K562 (cell line): ENCODE measurements around the gene ZSWIM2. TPM values are rescaled to one million over a fixed set of nuclear protein-coding genes. Genes with fewer than 3 reads are reported as not detected.

Experiments
- ATAC-seq: fragments of 200-7000 bp; cut with Tn5 transposase; 3 replicates; pipeline ENCODE4 v1.9.1; 2020; ENCODE audit warnings: moderate library complexity
- BruUV-seq: library from RNA; stranded (reverse); fragments of 400-500 nt; replicated peaks from 2 replicates; lab custom pipeline; 2021; lab: Mats Ljungman, UMichigan
- CTCF ChIA-PET: fragments of 300-600 bp; formaldehyde crosslinking; extraction: SDS; loops from one replicate; lab custom pipeline; 2021; ENCODE audit warnings: low intra/inter-chr PET ratio; lab: Yijun Ruan, JAX
- POLR2A ChIA-PET: fragments of 300-600, 350-650 bp; sonication (Branson Sonifier 250); formaldehyde crosslinking; extraction: SDS; loops from one replicate; lab custom pipeline; 2021; ENCODE audit warnings: antibody characterized with exemption, inconsistent platforms; lab: Yijun Ruan, JAX
- DNase-seq, 4 experiments: peaks; one replicate each; pipeline versions ENCODE4 v3.0.0 to v3.0.0-alpha.2; 2011 to 2018; ENCODE audit warnings: low spot score in 3 of 4, mixed read lengths in 3 of 4; ENCODE audit errors: extremely low read depth in 1 of 4
- FAIRE-seq: peaks from 2 replicates; lab custom pipeline; 2011; peaks lifted over from hg19 to GRCh38; lab: Jason Lieb, UNC
- H2AFZ ChIP-seq: 2 replicates; pipeline ENCODE4 v1.6.0; 2011; ENCODE audit warnings: low read depth, low read length, control low read depth, inconsistent platforms
- H3K27ac ChIP-seq: fragments of 200-600 bp; 3 replicates; pipeline ENCODE4 v1.8.0; 2011; ENCODE audit warnings: low read depth, mild to moderate bottlenecking, control low read depth, inconsistent platforms, low read length, moderate library complexity, mixed read lengths; ENCODE audit errors: extremely low read depth
- H3K27me3 ChIP-seq, 2 experiments: fragments of 300-600 bp in 1 of 2; 2 replicates in 1 of 2; 3 replicates in 1 of 2; pipeline versions ENCODE4 v1.6.0 to v1.8.0; 2011; ENCODE audit warnings: inconsistent platforms in 2 of 2, low read length in 2 of 2, mild to moderate bottlenecking in 1 of 2, mixed read lengths in 1 of 2, moderate library complexity in 1 of 2; ENCODE audit not compliant: control insufficient read depth in 2 of 2, insufficient read depth in 2 of 2
- H3K36me3 ChIP-seq: fragments of 300-600 bp; 3 replicates; pipeline ENCODE4 v1.8.0; 2011; ENCODE audit warnings: mild to moderate bottlenecking, low read length, inconsistent platforms; ENCODE audit not compliant: control insufficient read depth, insufficient read depth
- H3K4me1 ChIP-seq, 2 experiments: fragments of 200-600 bp in 1 of 2; replicated peaks in 1 of 2; 2 replicates in 1 of 2; 3 replicates in 1 of 2; pipeline versions ENCODE4 v1.5.1 to v1.8.0; 2011; ENCODE audit warnings: inconsistent platforms in 2 of 2, low read length in 2 of 2, mild to moderate bottlenecking in 1 of 2, mixed read lengths in 1 of 2, moderate library complexity in 1 of 2; ENCODE audit not compliant: control insufficient read depth in 2 of 2, insufficient read depth in 2 of 2
- H3K4me2 ChIP-seq: 2 replicates; pipeline ENCODE4 v1.6.1; 2011; ENCODE audit warnings: low read length, control low read depth, inconsistent platforms, mixed read lengths; ENCODE audit not compliant: insufficient read depth
- H3K4me3 ChIP-seq: fragments of 200-600 bp; sonication (generic), shearing (Covaris generic); 2 replicates; pipeline ENCODE4 v1.5.1; 2016; ENCODE audit warnings: control low read depth, inconsistent platforms
- H3K79me2 ChIP-seq: fragments of 200-600 bp; 3 replicates; pipeline ENCODE4 v1.8.0; 2011; ENCODE audit warnings: low read length, inconsistent platforms; ENCODE audit not compliant: control insufficient read depth, insufficient read depth
- H3K9ac ChIP-seq, 2 experiments: 2 replicates each; pipeline versions ENCODE4 v1.6.0 to v1.6.1; 2011; ENCODE audit warnings: low read depth in 2 of 2, low read length in 2 of 2, control low read depth in 1 of 2, inconsistent platforms in 1 of 2, mild to moderate bottlenecking in 1 of 2, mixed read lengths in 1 of 2; ENCODE audit not compliant: insufficient read depth in 1 of 2
- H3K9me1 ChIP-seq: one replicate; pipeline ENCODE4 v1.6.0; 2011; ENCODE audit warnings: inconsistent platforms, mild to moderate bottlenecking, low read length, moderate library complexity; ENCODE audit not compliant: control insufficient read depth, insufficient read depth
- H3K9me3 ChIP-seq: replicated peaks from 2 replicates; pipeline ENCODE4 v1.5.1; 2011; ENCODE audit warnings: low read depth, low read length, inconsistent platforms; ENCODE audit not compliant: control insufficient read depth, insufficient read depth
- H4K20me1 ChIP-seq: replicated peaks from 2 replicates; pipeline ENCODE4 v1.6.1; 2011; ENCODE audit warnings: low read length, inconsistent platforms, mixed read lengths; ENCODE audit not compliant: control insufficient read depth, insufficient read depth
- ADNP ChIP-seq: fragments of 200-800 bp; sonication (Bioruptor generic); IDR thresholded peaks from 2 replicates; pipeline ENCODE4 v1.6.1; 2016; ENCODE audit warnings: missing genetic modification characterization, missing compliant biosample characterization
- BRF1 ChIP-seq: IDR thresholded peaks from 3 replicates; pipeline ENCODE4 v1.6.1; 2011; ENCODE audit warnings: borderline replicate concordance, mild to moderate bottlenecking; ENCODE audit not compliant: insufficient read length; ENCODE audit errors: extremely low read depth
- CHCHD3 ChIP-seq: fragments of 250-450 bp; sonication (Bioruptor Pico); IDR thresholded peaks from 2 replicates; pipeline ENCODE4 v2.1.2; 2022; ENCODE audit warnings: mild to moderate bottlenecking
- HDAC2 ChIP-seq: fragments of 450-650 bp; IDR thresholded peaks from 2 replicates; pipeline ENCODE4 v1.6.1; 2016; ENCODE audit warnings: mild to moderate bottlenecking
- HDGF ChIP-seq: fragments of 450-650 bp; IDR thresholded peaks from 2 replicates; pipeline ENCODE4 v1.6.1; 2016
- JUNB ChIP-seq: fragments of 450-650 bp; formaldehyde crosslinking; conservative IDR thresholded peaks from 2 replicates; pipeline ENCODE4 v1.4.0; 2020; ENCODE audit warnings: mild to moderate bottlenecking
- NFIX ChIP-seq: fragments of 250-450 bp; sonication (Bioruptor Pico); IDR thresholded peaks from 2 replicates; pipeline ENCODE4 v1.4.0; 2020; ENCODE audit warnings: low read depth, mild to moderate bottlenecking, moderate library complexity
- POLR2AphosphoS2 ChIP-seq: IDR thresholded peaks from 2 replicates; pipeline ENCODE4 v1.6.1; 2012; ENCODE audit warnings: low read length, improper control_type of control experiment
- PTTG1 ChIP-seq: fragments of 450-650 bp; IDR thresholded peaks from 2 replicates; pipeline ENCODE4 v1.6.1; 2016; ENCODE audit warnings: low read depth, mild to moderate bottlenecking, missing genetic modification characterization, missing compliant biosample characterization
- SREBF1 ChIP-seq: fragments of 150-350 bp; IDR thresholded peaks from 2 replicates; pipeline ENCODE4 v1.6.1; 2014; ENCODE audit warnings: antibody characterized with exemption, low read depth, low read length, borderline replicate concordance
- TEAD1 ChIP-seq, 2 experiments: fragments of 450-650 bp in 1 of 2; sonication (generic) in 1 of 2; formaldehyde crosslinking; IDR thresholded peaks; 2 replicates each; pipeline versions ENCODE4 v1.4.0 to v1.8.0; 2020 to 2022; ENCODE audit warnings: mild to moderate bottlenecking in 2 of 2, missing genetic modification reagents in 1 of 2
- ZBTB17 ChIP-seq: fragments of 450-650 bp; formaldehyde crosslinking; IDR thresholded peaks from 2 replicates; pipeline ENCODE4 v1.4.0; 2020; ENCODE audit warnings: mild to moderate bottlenecking
- ZNF507 ChIP-seq: conservative IDR thresholded peaks from 2 replicates; pipeline ENCODE4 v1.6.1; 2017; ENCODE audit warnings: missing genetic modification characterization, missing compliant biosample characterization
- in situ Hi-C: fragments of 300-500 bp; cut with MboI; formaldehyde crosslinking; loops from 4 replicates; pipeline ENCODE4 v1.15.0; 2018; ENCODE audit warnings: inconsistent platforms, mixed read lengths
- intact Hi-C: fragments of 100-400 bp; cut with micrococcal nuclease; formaldehyde crosslinking; loops from 2 replicates; pipeline ENCODE4 v1.14.2; 2022
- polyA plus RNA-seq, 8 experiments: library from polyadenylated mRNA; depleted of rRNA in 4 of 8; stranded (reverse) in 5 of 8; unstranded in 3 of 8; fragments of >200 nt; fragmentation: Nextera tagmentation in 2 of 8; fragmentation: Illumina TruSeq in 1 of 8; extraction: Ambion mirVana in 2 of 8; extraction: Trizol in 1 of 8; gene quantifications; 2 replicates each; pipeline versions ENCODE4 v1.2.1 to v1.2.3, GENCODE V29; 2011 to 2014; ENCODE audit warnings: inconsistent platforms in 1 of 8, missing spikeins in 1 of 8
- total RNA-seq, 7 experiments: library from RNA; depleted of rRNA in 6 of 7; stranded (reverse); fragments of >200 nt in 6 of 7; fragmentation: Illumina TruSeq in 2 of 7; extraction: Trizol in 2 of 7; gene quantifications; 2 replicates each; pipeline versions ENCODE4 v1.2.1 to v1.2.3, GENCODE V29; 2011 to 2021; ENCODE audit warnings: low replicate concordance in 1 of 7
- TF ChIP-seq, protein P1 (sequence below): fragments of 250-450 bp; sonication (Bioruptor Pico); IDR thresholded peaks from 2 replicates; pipeline ENCODE4 v1.4.0; 2020; ENCODE audit warnings: mild to moderate bottlenecking, moderate library complexity, borderline replicate concordance
- TF ChIP-seq, protein P2 (sequence below): IDR thresholded peaks from 3 replicates; pipeline ENCODE4 v1.6.1; 2011; ENCODE audit warnings: borderline replicate concordance, mild to moderate bottlenecking, moderate library complexity; ENCODE audit not compliant: insufficient read length; ENCODE audit errors: extremely low read depth

The ZSWIM2 gene
- total and polyA plus RNA-seq, 9 of the 15 experiments (the other 6 are each of a cell fraction or from before 2014, with no cell fraction given) = not detected

DNA sequence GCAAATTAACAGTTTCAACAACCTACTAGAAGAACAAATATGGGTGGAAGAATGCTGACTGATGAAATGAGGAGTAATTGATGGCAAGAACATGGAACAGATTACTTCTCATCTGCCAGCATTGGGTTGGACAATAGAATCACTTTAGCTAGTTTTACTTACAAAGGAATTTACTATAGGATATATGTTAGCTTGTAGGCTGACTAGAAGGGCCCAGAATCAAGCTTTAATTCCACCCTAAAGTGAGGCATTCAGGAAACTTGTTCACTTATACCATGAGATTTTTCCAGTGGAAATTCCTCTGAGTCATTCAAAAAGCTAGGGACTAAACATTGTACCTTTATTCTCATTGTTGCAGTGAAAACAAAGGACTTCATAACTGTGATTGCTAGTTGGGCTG, 5.0 kb upstream of the ZSWIM2 start:
- Histone ChIP-seq H3K27me3 (peaks cover 0 to 4% of the 10 kb centered on the region in 2 experiments; a peak in 1 of 5 replicates), H3K4me1 (peaks cover 0 to 3% of the 10 kb centered on the region in 2 experiments; a peak in 2 of 5 replicates), H3K27ac (no peak overlapping the region), H3K9me1 (no peaks in the 10 kb centered on the region), H3K36me3 (no peaks in the 10 kb centered on the region), H4K20me1 (no peaks in the 10 kb centered on the region), H3K4me2 (no peak overlapping the region), H3K9me3 (no peaks in the 10 kb centered on the region), H3K4me3 (no peak overlapping the region), H2AFZ (no peak overlapping the region), H3K9ac (no peak overlapping the region), H3K79me2 (no peaks in the 10 kb centered on the region)
- FAIRE-seq (no peak), ATAC-seq (no peak), DNase-seq (no peak)
- no peak for TF ChIP-seq SREBF1
- no peak for TF ChIP-seq BRF1
- no peak for TF ChIP-seq POLR2AphosphoS2
- no peak for TF ChIP-seq JUNB
- TF ChIP-seq HDAC2 = no peak
- TF ChIP-seq, protein P1, sequence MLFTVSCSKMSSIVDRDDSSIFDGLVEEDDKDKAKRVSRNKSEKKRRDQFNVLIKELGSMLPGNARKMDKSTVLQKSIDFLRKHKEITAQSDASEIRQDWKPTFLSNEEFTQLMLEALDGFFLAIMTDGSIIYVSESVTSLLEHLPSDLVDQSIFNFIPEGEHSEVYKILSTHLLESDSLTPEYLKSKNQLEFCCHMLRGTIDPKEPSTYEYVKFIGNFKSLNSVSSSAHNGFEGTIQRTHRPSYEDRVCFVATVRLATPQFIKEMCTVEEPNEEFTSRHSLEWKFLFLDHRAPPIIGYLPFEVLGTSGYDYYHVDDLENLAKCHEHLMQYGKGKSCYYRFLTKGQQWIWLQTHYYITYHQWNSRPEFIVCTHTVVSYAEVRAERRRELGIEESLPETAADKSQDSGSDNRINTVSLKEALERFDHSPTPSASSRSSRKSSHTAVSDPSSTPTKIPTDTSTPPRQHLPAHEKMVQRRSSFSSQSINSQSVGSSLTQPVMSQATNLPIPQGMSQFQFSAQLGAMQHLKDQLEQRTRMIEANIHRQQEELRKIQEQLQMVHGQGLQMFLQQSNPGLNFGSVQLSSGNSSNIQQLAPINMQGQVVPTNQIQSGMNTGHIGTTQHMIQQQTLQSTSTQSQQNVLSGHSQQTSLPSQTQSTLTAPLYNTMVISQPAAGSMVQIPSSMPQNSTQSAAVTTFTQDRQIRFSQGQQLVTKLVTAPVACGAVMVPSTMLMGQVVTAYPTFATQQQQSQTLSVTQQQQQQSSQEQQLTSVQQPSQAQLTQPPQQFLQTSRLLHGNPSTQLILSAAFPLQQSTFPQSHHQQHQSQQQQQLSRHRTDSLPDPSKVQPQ = no peak
- no peak for TF ChIP-seq CHCHD3
- no peak for TF ChIP-seq PTTG1 (tag)
- TF ChIP-seq NFIX (CRISPR knock-in tag) = no peak
- TF ChIP-seq HDGF = no peak
- TF ChIP-seq ADNP = no peak
- TF ChIP-seq, protein P2, sequence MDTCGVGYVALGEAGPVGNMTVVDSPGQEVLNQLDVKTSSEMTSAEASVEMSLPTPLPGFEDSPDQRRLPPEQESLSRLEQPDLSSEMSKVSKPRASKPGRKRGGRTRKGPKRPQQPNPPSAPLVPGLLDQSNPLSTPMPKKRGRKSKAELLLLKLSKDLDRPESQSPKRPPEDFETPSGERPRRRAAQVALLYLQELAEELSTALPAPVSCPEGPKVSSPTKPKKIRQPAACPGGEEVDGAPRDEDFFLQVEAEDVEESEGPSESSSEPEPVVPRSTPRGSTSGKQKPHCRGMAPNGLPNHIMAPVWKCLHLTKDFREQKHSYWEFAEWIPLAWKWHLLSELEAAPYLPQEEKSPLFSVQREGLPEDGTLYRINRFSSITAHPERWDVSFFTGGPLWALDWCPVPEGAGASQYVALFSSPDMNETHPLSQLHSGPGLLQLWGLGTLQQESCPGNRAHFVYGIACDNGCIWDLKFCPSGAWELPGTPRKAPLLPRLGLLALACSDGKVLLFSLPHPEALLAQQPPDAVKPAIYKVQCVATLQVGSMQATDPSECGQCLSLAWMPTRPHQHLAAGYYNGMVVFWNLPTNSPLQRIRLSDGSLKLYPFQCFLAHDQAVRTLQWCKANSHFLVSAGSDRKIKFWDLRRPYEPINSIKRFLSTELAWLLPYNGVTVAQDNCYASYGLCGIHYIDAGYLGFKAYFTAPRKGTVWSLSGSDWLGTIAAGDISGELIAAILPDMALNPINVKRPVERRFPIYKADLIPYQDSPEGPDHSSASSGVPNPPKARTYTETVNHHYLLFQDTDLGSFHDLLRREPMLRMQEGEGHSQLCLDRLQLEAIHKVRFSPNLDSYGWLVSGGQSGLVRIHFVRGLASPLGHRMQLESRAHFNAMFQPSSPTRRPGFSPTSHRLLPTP = no peak
- TF ChIP-seq ZBTB17 (CRISPR knock-in tag) = no peak
- TF ChIP-seq TEAD1 (CRISPR knock-in tag; IDR thresholded peaks at IDR 0.05) = no peak
- no peak for TF ChIP-seq ZNF507
- intact Hi-C loops = no loop called here
- in situ Hi-C loops = no loop called here
- POLR2A ChIA-PET = no interaction called here
- CTCF ChIA-PET = no interaction called here
- BruUV-seq = no TSS peak
